KMS-11 (cell line): ENCODE measurements around the gene HIRA.

Source experiments
- H2AFZ ChIP-seq: fragments of 200-600 bp; sonication (generic); 2 replicates; pipeline ENCODE4 v1.6.1; 2016; ENCODE audit warnings: antibody characterized with exemption, mixed run types, low read depth
- H3K27ac ChIP-seq: fragments of 200-600 bp; sonication (generic); 2 replicates; pipeline ENCODE4 v1.6.1; 2016; ENCODE audit warnings: mild to moderate bottlenecking, mixed run types
- H3K27me3 ChIP-seq: fragments of 200-600 bp; sonication (generic); 2 replicates; pipeline ENCODE4 v1.6.1; 2017; ENCODE audit warnings: mild to moderate bottlenecking, low read depth, mixed run types, moderate library complexity; ENCODE audit not compliant: insufficient read depth
- H3K36me3 ChIP-seq: fragments of 200-600 bp; sonication (generic); 2 replicates; pipeline ENCODE4 v1.6.1; 2017; ENCODE audit warnings: mild to moderate bottlenecking, mixed run types; ENCODE audit not compliant: insufficient read depth
- H3K4me1 ChIP-seq: fragments of 200-600 bp; sonication (generic); 2 replicates; pipeline ENCODE4 v1.6.1; 2016; ENCODE audit warnings: mild to moderate bottlenecking, low read depth, mixed run types; ENCODE audit not compliant: poor library complexity, severe bottlenecking
- H3K4me2 ChIP-seq: fragments of 200-600 bp; sonication (generic); 2 replicates; pipeline ENCODE4 v1.7.0; 2016; ENCODE audit warnings: mild to moderate bottlenecking, mixed run types
- H3K4me3 ChIP-seq: fragments of 200-600 bp; sonication (generic); IDR thresholded peaks from 2 replicates; pipeline ENCODE4 v1.6.1; 2017; ENCODE audit warnings: low read depth, low read length, mixed read lengths; ENCODE audit not compliant: insufficient read depth
- H3K79me2 ChIP-seq: fragments of 200-600 bp; sonication (generic); 2 replicates; pipeline ENCODE4 v1.6.1; 2016; ENCODE audit warnings: low read depth, mixed run types; ENCODE audit not compliant: insufficient read depth
- H3K9ac ChIP-seq: fragments of 200-600 bp; sonication (generic); 2 replicates; pipeline ENCODE4 v1.6.1; 2016; ENCODE audit warnings: mild to moderate bottlenecking, mixed run types
- H4K20me1 ChIP-seq: fragments of 200-600 bp; sonication (generic); 2 replicates; pipeline ENCODE4 v1.6.1; 2016; ENCODE audit warnings: mild to moderate bottlenecking, mixed run types; ENCODE audit not compliant: insufficient read depth
- CTCF ChIP-seq: fragments of 200-600 bp; sonication (generic); conservative IDR thresholded peaks from 2 replicates; pipeline ENCODE4 v1.6.1; 2017; ENCODE audit warnings: low read depth, mild to moderate bottlenecking, antibody characterized with exemption, low read length, moderate library complexity, mixed read lengths

Gene HIRA

DNA sequence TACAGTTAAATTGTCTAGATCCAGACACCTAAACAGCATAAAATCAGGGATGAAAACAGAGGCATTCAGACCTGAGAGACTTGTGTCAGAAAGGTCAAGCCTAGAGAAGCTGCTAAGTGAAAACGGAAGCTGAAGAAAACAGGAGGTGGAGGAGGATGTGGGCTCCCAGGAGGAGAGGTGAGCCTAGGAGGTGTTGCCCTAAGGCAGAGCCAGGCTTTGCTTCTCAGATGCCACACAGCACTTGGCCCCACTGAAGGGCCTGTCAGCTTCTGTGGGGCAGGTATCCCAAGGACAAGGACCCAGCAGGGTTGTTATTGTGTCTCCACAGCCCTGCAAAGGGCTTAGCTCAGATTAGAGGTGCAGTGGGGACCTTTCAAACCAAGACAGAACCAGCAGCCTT, 33.0 kb upstream of the HIRA start:
- Histone ChIP-seq H3K27ac (no peak overlapping the region), H3K4me3 (no peak overlapping the region), H3K4me2 (no peak overlapping the region), H3K4me1 (no peaks in the 10 kb centered on the region), H4K20me1 (no peaks in the 10 kb centered on the region), H3K79me2 (no peaks in the 10 kb centered on the region), H3K27me3 (no peaks in the 10 kb centered on the region), H3K36me3 (no peaks in the 10 kb centered on the region), H2AFZ (no peak overlapping the region), H3K9ac (no peak overlapping the region)
- TF ChIP-seq CTCF = no peak

GRCh38 chr22:19463491-19464469, 32.2 kb upstream of the HIRA start:
- H3K4me1 ChIP-seq = no peaks in the 10 kb centered on the region
- H4K20me1 ChIP-seq = no peaks in the 10 kb centered on the region
- H3K4me3 ChIP-seq = no peak overlapping the region
- H3K4me2 ChIP-seq = no peak overlapping the region
- TF ChIP-seq CTCF = no peak
- no peaks in the 10 kb centered on the region for H3K79me2 ChIP-seq
- no peaks in the 10 kb centered on the region for H3K36me3 ChIP-seq
- H2AFZ ChIP-seq = no peak overlapping the region
- no peak overlapping the region for H3K9ac ChIP-seq
- H3K27me3 ChIP-seq = no peaks in the 10 kb centered on the region
- H3K27ac ChIP-seq = no peak overlapping the region

DNA sequence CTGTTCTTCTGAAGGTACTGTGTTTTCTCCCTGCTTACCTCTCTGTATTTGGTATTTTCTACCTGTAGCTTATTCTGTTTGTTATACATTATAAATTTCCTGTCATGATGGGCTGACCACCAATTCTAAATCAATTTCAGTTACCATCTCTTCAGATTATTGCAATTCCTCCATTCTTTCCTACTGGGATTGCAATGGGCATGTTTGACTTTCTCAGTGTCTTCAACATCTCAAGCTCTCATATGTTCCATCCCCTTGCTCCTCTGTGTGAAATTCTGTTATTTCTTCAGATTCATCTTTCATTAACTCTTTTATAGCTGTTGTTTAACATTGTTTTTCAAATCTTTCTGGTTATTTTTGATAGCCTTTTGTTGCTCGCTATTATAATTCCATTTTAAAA, 31.5 kb upstream of the HIRA start:
- no peak overlapping the region for H3K4me3 ChIP-seq
- no peaks in the 10 kb centered on the region for H3K27me3 ChIP-seq
- no peaks in the 10 kb centered on the region for H3K36me3 ChIP-seq
- H3K4me1 ChIP-seq = no peaks in the 10 kb centered on the region
- no peak overlapping the region for H3K9ac ChIP-seq
- H2AFZ ChIP-seq = no peak overlapping the region
- H4K20me1 ChIP-seq = no peaks in the 10 kb centered on the region
- no peak for TF ChIP-seq CTCF
- no peak overlapping the region for H3K27ac ChIP-seq
- H3K79me2 ChIP-seq = no peaks in the 10 kb centered on the region
- H3K4me2 ChIP-seq = no peak overlapping the region

- Histone ChIP-seq H3K4me2 (no peak overlapping the region), H3K4me3 (no peak overlapping the region), H3K36me3 (no peaks in the 10 kb centered on the region), H2AFZ (no peak overlapping the region), H3K9ac (no peak overlapping the region), H3K27ac (no peak overlapping the region), H3K4me1 (no peaks in the 10 kb centered on the region), H3K79me2 (no peaks in the 10 kb centered on the region), H4K20me1 (no peaks in the 10 kb centered on the region), H3K27me3 (no peaks in the 10 kb centered on the region)
- no peak for TF ChIP-seq CTCF
Observed at GRCh38 chr22:19461506-19461905, 30.0 kb upstream of the HIRA start.
